Measurements from ENCODE around the gene NEO1. TPM values are rescaled to one million over a fixed set of nuclear protein-coding genes. Genes with fewer than 3 reads are reported as not detected.

Gene NEO1
- polyA plus RNA-seq, 1 of the 3 experiments (the other 2 are of a cell fraction) = 13.1 TPM

- TF ChIP-seq TAF1 (IDR thresholded peaks at IDR 0.05; ENCODE audit: borderline replicate concordance, low read depth, low read length) = no peak
- TF ChIP-seq MAX (IDR thresholded peaks at IDR 0.05; ENCODE audit: low read depth) = no peak
Observed at GRCh38 chr15:73019601-73020146, 32.6 kb upstream of the NEO1 start (continued).

- H3K27ac ChIP-seq (ENCODE audit: low read depth in 2 of 2, low read length in 1 of 2) = no peak overlapping the region
- no peak overlapping the region for H3K4me2 ChIP-seq
- H2AFZ ChIP-seq (ENCODE audit: low read depth) = no peak overlapping the region
- no peaks in the 10 kb centered on the region for H3F3A ChIP-seq (replicated peaks; ENCODE audit: insufficient read depth)
- no peaks in the 10 kb centered on the region for H3K79me2 ChIP-seq (ENCODE audit: insufficient read depth)
- peaks cover 0 to 2% of the 10 kb centered on the region in 2 experiments; a peak in 1 of 4 replicates for H3K4me1 ChIP-seq (ENCODE audit: control insufficient read depth in 1 of 2, insufficient read depth in 2 of 2, low read depth in 1 of 2, low read length in 1 of 2)
- CTCF ChIA-PET = no interaction called here
- no peaks in the 10 kb centered on the region for H3K36me3 ChIP-seq (replicated peaks in 1 of 2; ENCODE audit: control insufficient read depth in 1 of 2, insufficient read depth in 2 of 2, low read length in 1 of 2)
- H4K20me1 ChIP-seq (ENCODE audit: insufficient read depth) = no peaks in the 10 kb centered on the region
- DNase-seq = no peak
- 73% methylated on average over 8 of the region's 8 CpGs for WGBS (ENCODE audit: low lambda C conversion rate)
- TF ChIP-seq NRF1 (IDR thresholded peaks at IDR 0.05; ENCODE audit: low read depth, low read length) (no peak), RAD21 (IDR thresholded peaks at IDR 0.05; ENCODE audit: low read length) (no peak)
- no peaks in the 10 kb centered on the region for H3K9me3 ChIP-seq
- H3K9ac ChIP-seq = no peak overlapping the region
- POLR2A ChIA-PET = no interaction called here
- H3K27me3 ChIP-seq (ENCODE audit: insufficient read depth) = peaks cover 4% of the 10 kb centered on the region; the same call in 1 of the 2 replicates
- no peaks in the 10 kb centered on the region for H3K9me2 ChIP-seq
- H3K4me3 ChIP-seq (ENCODE audit: low read depth in 2 of 2, low read length in 1 of 2) = no peak overlapping the region
Observed at GRCh38 chr15:73021139-73021621, 31.1 kb upstream of the NEO1 start.

GRCh38 chr15:73022161-73022560 lies 30.1 kb upstream of the NEO1 start:
- TF ChIP-seq ZBTB33 (IDR thresholded peaks at IDR 0.05; ENCODE audit: borderline replicate concordance, low read depth) (no peak), POLR2AphosphoS5 (IDR thresholded peaks at IDR 0.05; ENCODE audit: low read depth, low read length) (no peak), FOXJ3 (CRISPR knock-in tag; IDR thresholded peaks at IDR 0.05) (no peak), FOSL2 (IDR thresholded peaks at IDR 0.05; ENCODE audit: borderline replicate concordance, low read depth) (no peak), FOXM1 (IDR thresholded peaks at IDR 0.05; ENCODE audit: low read depth) (no peak), SIN3A (IDR thresholded peaks at IDR 0.05; ENCODE audit: borderline replicate concordance, low read depth, low read length) (no peak)
- no peak overlapping the region for H3K4me3 ChIP-seq (ENCODE audit: low read depth in 2 of 2, low read length in 1 of 2)
- ChIA-PET CTCF (no interaction called here), POLR2A (interaction anchor here (0.5 kb wide), 1 partner anchor 1575 kb away, joined by 3 read pairs; no protein-coding TSS in a partner anchor)
- WGBS (ENCODE audit: low lambda C conversion rate) = 77% methylated on average over 5 of the region's 5 CpGs
- no peak overlapping the region for H3K4me2 ChIP-seq
- H3F3A ChIP-seq (replicated peaks; ENCODE audit: insufficient read depth) = no peaks in the 10 kb centered on the region
- H3K79me2 ChIP-seq (ENCODE audit: insufficient read depth) = no peaks in the 10 kb centered on the region
- peaks cover 0 to 2% of the 10 kb centered on the region in 2 experiments; a peak in 1 of 4 replicates for H3K4me1 ChIP-seq (ENCODE audit: control insufficient read depth in 1 of 2, insufficient read depth in 2 of 2, low read depth in 1 of 2, low read length in 1 of 2)
- H3K9me2 ChIP-seq = no peaks in the 10 kb centered on the region
- no peak overlapping the region for H3K9ac ChIP-seq
- no peak overlapping the region for H2AFZ ChIP-seq (ENCODE audit: low read depth)
- H3K27ac ChIP-seq (ENCODE audit: low read depth in 2 of 2, low read length in 1 of 2) = no peak overlapping the region
- no peak for DNase-seq
- no peaks in the 10 kb centered on the region for H3K9me3 ChIP-seq
- H3K27me3 ChIP-seq (ENCODE audit: insufficient read depth) = peaks cover 4% of the 10 kb centered on the region; the same call in 1 of the 2 replicates
- no peaks in the 10 kb centered on the region for H4K20me1 ChIP-seq (ENCODE audit: insufficient read depth)
- no peaks in the 10 kb centered on the region for H3K36me3 ChIP-seq (replicated peaks in 1 of 2; ENCODE audit: control insufficient read depth in 1 of 2, insufficient read depth in 2 of 2, low read length in 1 of 2)
